ENCODE results near the gene ZAP70.
A peak's percentile ranks its signal among the peaks of the same experiment; 100 is the strongest.

DNA sequence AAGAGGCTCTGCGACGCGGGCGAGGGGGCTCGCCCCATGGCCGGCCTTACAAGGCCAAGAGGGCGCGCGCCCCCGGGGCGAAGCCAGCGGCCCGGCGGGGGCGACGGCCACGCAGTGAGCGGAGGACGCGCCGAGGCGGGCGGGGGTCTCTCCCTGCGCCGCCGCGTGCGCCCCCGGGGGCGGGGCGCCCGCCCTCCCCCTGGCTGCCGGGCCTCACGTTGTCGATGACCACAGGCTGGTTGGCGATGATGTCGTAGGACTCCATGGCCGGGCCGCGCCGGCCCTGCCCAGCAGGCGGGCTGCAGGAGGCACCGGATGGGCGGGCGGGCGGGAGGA lies 49.8 kb upstream of the ZAP70 start:
- TF ChIP-seq, protein P1, sequence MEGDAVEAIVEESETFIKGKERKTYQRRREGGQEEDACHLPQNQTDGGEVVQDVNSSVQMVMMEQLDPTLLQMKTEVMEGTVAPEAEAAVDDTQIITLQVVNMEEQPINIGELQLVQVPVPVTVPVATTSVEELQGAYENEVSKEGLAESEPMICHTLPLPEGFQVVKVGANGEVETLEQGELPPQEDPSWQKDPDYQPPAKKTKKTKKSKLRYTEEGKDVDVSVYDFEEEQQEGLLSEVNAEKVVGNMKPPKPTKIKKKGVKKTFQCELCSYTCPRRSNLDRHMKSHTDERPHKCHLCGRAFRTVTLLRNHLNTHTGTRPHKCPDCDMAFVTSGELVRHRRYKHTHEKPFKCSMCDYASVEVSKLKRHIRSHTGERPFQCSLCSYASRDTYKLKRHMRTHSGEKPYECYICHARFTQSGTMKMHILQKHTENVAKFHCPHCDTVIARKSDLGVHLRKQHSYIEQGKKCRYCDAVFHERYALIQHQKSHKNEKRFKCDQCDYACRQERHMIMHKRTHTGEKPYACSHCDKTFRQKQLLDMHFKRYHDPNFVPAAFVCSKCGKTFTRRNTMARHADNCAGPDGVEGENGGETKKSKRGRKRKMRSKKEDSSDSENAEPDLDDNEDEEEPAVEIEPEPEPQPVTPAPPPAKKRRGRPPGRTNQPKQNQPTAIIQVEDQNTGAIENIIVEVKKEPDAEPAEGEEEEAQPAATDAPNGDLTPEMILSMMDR (IDR thresholded peaks at IDR 0.05): no peak
- no peak for TF ChIP-seq JUN (CRISPR knock-in tag; IDR thresholded peaks at IDR 0.05)
- no peak for TF ChIP-seq ZBTB21 (CRISPR knock-in tag; IDR thresholded peaks at IDR 0.05; ENCODE audit: borderline replicate concordance)
- TF ChIP-seq ZNF416 (CRISPR knock-in tag; IDR thresholded peaks at IDR 0.05): no peak
- TF ChIP-seq, protein P2, sequence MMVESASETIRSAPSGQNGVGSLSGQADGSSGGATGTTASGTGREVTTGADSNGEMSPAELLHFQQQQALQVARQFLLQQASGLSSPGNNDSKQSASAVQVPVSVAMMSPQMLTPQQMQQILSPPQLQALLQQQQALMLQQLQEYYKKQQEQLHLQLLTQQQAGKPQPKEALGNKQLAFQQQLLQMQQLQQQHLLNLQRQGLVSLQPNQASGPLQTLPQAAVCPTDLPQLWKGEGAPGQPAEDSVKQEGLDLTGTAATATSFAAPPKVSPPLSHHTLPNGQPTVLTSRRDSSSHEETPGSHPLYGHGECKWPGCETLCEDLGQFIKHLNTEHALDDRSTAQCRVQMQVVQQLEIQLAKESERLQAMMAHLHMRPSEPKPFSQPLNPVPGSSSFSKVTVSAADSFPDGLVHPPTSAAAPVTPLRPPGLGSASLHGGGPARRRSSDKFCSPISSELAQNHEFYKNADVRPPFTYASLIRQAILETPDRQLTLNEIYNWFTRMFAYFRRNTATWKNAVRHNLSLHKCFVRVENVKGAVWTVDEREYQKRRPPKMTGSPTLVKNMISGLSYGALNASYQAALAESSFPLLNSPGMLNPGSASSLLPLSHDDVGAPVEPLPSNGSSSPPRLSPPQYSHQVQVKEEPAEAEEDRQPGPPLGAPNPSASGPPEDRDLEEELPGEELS (CRISPR knock-in tag; IDR thresholded peaks at IDR 0.05): 0 out of 2 replicates have a peak, but pooled peaks have one; percentile 6
- no peak for TF ChIP-seq PRRX2 (CRISPR knock-in tag; IDR thresholded peaks at IDR 0.05)
- TF ChIP-seq MLX (CRISPR knock-in tag; IDR thresholded peaks at IDR 0.05): no peak
- no peak for TF ChIP-seq E2F5 (CRISPR knock-in tag; IDR thresholded peaks at IDR 0.05)
- no peak for TF ChIP-seq CREM (CRISPR knock-in tag; IDR thresholded peaks at IDR 0.05)
- no peak for TF ChIP-seq ZBTB43 (CRISPR knock-in tag; IDR thresholded peaks at IDR 0.05)
- TF ChIP-seq TCF7 (CRISPR knock-in tag; IDR thresholded peaks at IDR 0.05; ENCODE audit: low read depth): no peak
- TF ChIP-seq, protein P3, sequence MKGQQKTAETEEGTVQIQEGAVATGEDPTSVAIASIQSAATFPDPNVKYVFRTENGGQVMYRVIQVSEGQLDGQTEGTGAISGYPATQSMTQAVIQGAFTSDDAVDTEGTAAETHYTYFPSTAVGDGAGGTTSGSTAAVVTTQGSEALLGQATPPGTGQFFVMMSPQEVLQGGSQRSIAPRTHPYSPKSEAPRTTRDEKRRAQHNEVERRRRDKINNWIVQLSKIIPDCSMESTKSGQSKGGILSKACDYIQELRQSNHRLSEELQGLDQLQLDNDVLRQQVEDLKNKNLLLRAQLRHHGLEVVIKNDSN (CRISPR knock-in tag; IDR thresholded peaks at IDR 0.05): no peak

All from WTC11 (cell line).